Activated gamma-delta T cell treated with anti-CD3 and anti-CD28 coated beads, Interleukin-2, amount 50 U/mL, for 16 hours (primary cell): ENCODE results near the gene INF2.
"Not testable (repeated sequence)": the region's sequence is repeated elsewhere in the genome, so short reads cannot be mapped to it uniquely, and the experiment has no call there.

ENCODE experiments used
- DNase-seq: peaks from one replicate; pipeline ENCODE4 v3.0.0-alpha.2; 2020; ENCODE audit warnings: low read depth

Gene INF2

DNA sequence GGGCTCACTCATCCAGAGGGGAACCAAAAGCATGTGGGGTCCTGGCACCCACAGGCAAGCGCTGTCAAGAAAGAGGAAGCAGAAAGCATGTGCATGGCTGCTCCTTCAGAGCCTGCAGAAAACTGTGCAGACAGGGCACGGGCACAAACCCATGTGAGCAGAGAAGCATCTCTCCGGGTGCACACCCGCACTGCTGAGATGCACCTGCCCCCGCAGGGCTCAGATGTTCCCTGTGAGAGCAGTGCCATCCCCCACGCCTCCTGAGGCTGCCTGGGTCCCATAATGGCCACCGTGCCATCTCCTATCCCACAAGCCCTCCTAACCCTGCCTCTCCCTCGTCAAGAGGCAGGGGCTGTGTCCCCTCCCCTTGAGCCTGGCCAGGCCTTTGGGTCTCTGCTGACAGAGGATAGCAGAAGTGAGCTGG is 32.3 kb upstream of the INF2 start:
- DNase-seq, result no peak

DNA sequence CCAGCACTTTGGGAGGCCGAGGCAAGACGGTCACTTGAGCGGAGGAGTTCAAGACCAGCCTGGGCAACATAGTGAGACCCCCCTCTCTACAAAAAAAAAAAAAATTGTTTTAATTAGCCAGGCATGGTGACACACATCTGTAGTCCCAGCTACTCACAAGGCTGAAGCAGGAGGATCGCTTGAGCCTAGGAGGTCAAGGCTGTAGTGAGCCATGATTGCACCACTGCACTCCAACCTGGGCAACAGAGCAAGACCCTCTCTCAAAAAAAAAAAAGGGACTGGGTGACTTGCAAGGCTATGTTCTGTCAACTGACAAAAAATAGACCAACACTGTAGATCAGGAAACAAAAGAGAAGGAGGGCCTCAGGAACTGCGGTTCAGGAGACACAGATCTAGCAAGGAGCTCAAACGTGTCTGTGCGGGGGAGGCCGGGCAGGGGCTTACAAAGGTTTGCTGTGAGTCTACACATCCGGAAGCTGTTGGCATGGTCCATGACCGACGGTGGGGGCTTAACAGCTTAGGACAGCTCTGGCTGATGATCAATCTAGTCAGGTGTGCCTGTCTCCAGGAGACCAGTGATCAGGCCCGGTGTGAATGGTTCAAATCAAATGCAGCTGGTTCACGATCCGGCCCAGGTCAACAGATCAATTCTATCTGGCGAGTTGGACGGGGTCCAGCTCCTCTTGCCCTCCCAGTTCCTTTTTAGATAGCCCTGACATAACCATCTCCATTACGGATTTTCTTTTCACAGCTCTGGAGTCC is 31.7 kb upstream of the INF2 start:
- no peak for DNase-seq

DNA sequence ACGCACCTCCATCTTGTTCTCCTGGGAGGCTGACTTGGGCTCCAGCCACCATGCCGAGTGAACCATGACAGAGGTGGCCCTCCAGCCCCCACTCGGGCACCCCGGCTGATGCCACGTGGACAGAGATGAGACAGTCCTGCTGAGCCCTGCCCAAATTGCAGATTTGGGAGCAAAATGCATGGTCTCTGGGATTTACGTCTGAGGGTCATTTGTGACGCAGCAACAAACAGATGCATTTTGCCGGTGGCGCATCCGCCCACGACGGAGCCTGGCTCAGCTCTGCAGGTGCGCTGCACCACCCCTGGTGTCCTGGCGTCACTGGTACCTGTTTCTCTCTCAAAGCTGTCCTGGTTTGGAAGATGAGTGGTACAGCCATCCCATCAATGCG is 31.1 kb upstream of the INF2 start:
- DNase-seq, result no peak

DNA sequence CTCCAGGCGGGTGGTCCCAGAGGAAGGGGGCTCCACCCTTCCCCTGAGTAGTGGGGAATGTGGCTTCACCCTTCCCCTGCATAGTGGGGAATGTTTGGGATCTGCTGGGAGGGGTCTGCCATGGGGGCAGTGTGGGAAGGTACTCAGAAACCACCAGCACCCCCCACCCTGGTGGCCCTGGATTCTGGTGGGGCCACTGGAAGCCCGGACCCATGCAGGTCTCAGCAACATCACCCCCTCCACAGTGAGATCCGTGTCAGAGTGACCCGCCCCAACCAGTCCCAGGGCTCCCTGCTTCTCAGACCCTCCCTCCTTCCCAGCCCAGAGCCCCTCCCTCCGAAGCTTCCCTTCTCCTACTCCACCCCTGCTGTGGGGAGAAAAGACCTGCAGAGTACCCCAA is 30.3 kb upstream of the INF2 start:
- DNase-seq, result no peak

DNA sequence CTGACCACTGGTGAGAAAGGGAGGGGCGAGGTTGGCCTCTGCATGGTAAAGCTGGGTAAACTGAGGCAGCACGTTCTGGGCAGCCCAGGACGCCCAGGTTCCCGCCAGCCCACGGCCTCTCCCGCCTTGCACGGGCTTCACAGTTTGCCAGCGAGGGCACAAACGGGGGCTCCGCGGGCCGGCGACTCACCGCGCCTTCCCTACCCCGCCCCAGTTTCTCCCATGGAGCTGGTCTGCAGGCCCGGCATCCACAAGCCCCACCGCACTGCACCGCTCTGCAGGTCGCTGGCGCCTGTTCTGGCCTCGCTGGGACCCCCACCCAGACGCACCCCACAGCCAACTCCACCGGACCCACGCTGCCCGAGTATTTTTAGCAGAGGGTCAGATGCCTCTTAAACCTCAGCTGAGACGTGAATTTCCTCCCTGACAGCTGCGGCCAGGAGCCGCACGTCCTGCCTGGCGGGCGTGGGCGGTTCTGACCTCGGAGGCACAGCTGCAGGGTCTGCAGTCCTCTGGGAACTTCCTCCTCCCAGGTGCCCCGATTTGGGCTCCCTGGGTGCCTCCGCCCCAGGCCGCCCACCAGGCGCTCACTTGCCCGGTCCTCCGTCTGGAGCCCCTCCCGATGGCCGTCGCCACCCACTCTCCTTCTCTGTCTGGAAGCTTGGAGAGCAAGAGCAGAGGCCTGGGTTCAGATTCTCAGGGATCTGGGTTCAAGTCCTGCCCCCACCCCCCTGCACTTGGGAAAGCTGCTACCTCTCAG is 29.5 kb upstream of the INF2 start:
- no peak for DNase-seq

DNA sequence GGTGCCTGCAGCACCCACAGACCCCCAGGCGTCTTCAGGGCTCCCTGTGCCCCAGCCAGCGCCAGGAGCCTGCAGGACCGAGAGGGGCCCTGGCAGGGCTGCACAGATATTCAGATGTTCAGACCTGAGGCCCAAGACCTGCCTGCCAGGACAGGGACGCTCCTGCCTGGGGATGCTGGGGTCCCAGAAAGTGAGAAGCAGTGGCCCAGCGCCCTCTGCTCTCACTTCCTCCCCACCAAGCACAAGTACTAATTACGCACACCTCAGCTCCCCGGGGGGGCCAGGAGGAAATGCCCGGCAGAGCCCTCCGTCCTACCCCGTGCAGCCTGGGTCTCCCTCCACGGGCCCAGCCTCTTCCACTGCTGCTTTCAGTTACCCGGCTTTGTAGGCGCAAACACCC is 28.8 kb upstream of the INF2 start:
- no peak for DNase-seq

DNA sequence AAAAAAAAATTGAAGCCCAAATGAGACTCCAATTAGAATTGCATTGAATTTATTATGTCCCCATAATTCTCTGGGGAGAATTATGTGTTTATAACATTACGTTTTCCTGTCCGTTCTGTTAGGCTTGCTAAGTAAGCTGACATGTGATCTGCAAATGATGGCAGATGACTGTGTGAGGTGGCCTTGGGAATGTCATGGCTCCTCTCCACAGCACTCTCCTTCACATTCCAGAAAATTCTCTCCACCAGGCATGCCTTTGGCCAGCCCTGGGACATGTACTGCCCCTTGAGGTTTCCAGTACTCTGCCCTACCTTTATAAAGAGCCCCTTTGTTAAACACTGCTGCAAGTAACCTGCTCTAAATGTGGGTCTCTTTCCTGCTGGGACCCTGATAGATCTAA is 28.3 kb upstream of the INF2 start:
- no peak for DNase-seq

DNA sequence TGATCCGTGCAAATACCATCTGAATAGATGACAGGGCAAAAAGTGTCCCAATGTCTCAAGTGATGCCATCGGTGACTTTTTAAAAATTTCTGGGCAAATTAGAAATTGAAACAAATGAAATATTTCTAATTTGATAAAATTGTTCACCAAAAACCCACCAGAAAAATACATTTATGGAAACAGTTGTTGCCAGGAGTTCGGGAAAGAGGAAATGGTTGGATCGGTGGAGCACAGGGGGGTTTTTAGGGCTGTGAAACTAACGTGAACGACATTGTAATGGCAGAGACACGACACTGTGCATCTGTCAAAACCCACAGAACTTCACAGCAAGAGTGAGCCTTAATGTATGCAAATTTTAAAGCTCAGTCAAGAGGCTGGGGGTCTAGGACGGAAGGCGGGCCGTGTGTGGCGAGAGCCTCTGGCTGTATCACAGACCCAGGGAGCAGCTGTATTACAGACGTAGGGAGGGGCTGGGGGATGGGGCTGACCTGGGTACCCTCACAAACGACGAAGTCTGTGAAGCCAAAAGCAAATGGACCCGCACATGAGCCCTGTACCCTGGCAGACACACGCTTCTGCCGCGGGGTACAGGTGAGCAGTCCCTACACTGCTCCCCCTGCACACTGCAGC is 27.8 kb upstream of the INF2 start:
- not testable (repeated sequence) for DNase-seq

DNA sequence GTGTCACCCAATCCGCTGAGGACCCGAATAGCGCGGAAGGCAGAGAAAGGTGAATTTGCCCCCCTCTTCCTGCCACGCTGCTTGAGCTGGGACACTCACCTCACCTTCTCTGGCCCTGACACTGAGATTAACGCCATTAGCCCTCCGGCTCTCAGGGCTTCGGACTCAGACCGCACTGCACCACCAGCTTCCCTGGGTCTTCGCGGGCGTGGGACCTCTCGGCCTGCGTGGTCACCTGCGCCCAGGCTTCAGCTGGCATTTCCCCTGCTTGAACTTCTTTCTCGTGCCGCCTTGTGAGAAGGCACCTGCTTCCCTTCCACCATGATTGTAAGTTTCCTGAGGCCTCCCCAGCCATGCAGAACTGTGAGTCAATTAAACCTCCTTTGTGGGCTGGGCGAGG is 26.9 kb upstream of the INF2 start:
- DNase-seq, result not testable (repeated sequence)

DNA sequence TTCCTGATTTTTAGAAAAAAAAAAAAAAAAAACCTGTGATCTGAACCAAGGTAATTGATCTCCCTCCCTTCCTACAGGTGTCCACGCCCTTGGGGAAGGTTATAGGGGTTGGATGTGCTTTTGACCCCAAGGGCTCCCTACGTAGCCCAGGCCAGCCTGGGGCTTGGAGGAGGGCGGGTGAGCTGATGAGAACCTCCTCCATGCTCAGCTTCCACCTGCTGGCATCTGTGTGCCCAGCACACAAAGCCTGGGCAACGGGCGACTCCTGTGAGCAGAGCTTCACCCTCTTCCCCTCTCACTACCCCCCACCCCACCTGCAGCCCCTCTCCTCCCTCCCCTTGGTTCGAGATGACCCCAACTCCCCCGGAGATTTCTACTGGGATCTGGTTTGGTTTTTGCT is 25.3 kb upstream of the INF2 start:
- no peak for DNase-seq

DNA sequence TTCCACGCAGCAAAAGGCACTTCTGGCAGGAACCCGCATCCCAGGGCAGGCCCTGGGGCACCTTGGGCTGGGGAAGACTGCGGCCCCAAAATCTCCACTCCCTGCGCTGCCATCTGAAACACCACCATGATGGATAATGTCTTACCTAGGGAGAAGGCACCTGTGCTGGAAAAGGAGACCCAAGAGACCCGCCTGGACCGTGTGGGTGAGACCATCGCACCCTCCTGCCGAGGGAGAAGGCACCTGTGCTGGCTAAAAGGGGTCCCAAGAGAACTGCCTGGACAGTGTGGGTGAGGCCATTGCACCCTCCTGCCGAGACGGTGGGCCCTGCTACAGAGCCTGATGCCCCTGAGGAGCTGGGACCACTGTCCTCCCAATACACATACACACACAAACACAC is 24.8 kb upstream of the INF2 start:
- no peak for DNase-seq

DNA sequence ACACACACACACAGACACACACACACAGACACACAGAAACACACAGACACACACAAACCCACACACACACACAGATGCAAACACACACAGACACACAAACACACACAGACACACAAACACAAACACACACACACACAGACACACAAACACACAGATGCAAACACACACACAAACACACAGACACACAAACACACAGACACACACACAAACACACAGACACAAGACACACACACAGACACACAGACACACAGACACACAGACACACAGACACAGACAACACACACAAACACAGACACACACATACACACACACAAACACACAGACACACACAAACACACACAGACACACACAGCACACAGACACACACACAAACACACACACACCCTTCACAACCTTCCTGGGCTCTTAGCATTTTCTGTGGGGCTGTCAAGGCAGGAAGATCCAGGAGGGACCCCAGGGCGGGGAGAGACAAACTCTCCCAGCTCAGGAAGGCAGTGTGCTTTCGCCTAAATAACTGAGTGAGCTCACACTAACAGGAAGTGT is 24.2 kb upstream of the INF2 start:
- DNase-seq, result no peak

DNA sequence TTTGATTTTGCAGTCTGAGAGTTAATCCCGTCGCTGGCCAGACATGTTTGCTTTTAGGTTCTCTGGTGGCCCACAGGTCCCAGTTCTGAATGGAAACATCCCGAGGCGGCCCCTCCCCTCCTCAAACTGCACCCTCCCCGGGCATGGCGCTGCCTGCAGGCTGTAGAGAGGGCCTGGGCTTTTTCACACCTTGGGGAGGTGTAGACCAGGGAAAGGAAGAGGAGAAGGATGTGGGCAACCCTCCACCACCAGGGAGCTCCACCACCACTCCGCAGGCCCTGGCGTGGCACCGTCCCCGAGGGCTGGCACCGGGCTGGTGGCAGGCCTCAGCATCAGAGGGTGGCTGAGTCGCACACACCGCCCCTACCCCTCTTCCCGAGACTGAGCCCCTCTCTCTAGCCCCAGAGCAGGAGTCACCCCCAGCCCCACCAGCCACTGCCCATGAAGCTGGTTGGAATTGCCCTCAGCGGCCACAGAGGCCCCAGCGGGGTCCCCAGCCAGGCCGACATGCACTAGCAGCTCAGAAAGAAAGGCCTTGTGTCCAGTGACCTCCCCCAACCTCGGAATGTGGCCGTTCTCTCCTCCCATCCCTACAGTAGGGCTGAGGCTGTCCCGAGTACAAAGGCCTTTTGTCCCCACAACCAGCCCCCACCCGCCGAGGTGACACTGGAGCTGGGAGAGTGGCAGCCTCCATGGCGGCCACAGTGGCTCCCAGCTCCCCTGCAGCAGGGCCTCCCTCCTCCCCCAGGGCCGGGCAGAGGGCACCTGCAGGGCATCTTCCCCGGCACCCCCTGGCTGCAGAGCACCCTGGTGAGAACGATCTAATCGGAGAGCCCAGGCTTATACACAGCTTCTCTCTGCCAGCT is 23.5 kb upstream of the INF2 start:
- DNase-seq, result peak; percentile 28

DNA sequence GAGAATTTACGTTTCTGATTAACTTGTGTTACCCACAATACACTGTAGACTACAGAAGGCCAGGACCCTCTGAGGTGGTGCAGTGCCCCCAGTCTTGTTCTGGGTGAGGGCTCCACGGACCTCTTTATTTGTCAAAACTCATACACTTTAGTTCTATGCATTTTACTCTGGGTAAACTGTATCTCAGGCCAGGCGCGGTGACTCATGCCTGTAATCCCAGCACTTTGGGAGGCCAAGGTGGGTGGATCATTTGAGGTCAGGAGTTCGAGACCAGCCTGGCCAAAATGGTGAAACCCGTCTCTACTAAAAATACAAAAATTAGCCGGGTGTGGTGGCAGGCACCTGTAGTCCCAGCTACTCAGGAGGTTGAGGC is 22.9 kb upstream of the INF2 start:
- DNase-seq, result not testable (repeated sequence)

DNA sequence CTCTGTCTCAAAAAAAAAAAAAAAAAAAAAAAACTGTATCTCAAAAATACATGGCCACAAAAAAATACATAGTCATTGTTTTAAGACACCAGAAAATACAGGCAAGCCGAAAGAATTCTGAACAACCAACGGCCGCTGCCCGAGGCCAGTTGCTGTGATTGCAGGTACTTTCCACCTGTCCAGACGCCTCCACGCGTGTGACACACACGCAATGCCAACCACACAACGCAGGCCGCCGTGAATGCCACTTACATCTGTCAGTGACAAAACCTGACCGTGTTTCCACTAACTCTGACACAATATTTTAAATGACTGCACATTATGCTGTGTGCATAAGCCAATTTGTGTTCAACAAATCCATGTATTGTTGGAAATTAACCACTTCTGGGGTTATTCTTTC is 22.4 kb upstream of the INF2 start:
- no peak for DNase-seq

DNA sequence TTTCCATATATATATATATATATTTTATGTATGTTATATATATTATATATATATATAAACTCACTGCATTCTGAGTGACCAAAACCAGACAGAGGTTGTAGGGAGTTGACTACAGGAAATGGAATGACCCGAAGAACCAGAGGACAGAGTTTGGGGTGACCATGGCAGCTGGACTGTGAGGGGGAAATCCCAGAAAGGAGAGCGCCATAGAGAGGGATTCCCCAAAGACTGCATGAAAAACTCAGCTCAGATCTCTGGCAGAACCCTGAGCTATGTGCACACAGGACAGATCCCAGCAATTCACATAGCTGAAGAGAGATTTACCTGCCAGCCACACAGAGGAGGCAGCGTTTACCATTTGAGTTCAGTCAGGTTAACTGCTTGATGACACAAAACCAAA is 19.7 kb upstream of the INF2 start:
- DNase-seq, result no peak

DNA sequence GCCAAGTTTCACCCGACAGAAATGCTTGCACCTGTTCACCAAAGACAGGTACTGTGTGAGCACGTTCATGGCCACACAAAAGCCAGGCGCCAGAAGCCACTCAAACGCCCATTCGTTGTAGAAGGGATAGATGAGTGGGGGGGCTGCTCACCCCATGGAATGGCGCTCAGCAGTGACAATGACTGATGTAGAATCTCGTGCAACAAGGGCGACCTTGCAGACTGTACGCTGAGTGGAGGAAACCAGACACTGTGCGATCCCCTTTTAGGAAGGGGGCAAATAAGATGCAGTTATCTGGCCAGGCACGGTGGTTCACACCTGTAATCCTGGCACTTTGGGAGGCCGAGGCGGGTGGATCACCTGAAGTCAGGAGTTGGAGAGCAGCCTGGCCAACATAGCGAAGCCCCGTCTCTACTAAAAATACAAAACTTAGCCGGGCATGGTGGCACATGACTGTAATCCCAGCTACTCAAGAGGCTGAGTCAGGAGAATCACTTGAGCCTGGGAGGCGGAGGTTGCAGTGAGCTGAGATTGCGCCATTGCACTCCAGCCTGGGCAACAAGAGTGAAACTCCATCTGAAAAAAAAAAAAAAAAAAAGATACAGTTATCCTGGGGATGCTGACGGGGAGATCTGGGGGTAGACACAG is 18.0 kb upstream of the INF2 start:
- not testable (repeated sequence) for DNase-seq

DNA sequence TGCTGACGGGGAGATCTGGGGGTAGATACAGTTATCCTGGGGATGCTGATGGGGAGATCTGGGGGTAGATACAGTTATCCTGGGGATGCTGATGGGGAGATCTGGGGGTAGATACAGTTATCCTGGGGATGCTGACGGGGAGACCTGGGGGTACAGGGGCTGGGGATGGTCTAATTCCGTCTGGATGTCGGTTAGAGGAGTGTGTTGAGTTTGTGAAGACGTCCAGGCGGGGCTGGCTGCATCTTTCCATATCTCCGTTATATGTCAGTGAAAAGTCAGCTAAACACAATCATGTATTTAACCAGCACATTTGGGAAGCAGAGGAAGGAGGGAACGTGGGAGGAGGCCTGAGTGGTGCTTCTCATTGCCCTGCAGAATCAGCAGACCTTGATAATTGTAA is 17.3 kb upstream of the INF2 start:
- DNase-seq, result not testable (repeated sequence)

DNA sequence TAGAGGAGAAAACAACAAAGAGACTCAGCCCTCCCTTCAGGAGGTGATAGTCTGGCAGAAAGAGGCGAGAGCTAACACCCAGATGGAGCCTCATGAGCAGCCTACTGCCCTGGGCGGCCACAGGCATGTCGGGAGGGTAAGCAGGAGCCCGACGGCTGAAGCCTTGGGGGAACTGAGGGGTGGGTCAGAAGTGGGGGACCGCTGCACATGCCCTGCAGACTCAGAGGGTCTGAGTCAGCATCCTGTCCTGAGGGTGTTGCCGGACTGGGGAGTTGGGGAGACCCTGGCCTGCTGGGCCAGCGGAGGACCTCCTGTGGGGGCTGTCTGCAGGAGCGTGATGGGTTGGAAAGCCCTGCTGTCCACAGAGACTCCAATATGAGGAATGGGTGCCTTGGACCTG is 15.9 kb upstream of the INF2 start:
- DNase-seq, result no peak

DNA sequence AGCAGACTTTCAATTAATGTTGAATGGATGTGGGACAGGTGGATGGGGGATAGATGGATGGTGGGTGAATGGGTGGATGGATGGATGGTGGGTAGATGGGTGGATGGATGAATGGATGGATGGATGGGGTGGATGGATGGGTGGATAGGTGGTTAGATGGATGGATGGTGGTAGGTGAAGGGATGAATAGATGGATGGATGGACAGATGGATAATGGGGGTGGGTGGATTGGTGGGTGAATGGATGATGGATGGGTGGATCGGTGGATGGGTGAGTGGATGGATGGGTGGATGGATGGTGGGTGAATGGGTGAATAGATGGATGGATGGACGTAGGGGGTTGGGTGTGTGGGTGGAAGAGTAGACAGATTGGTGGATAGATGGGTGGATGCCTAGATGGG is 14.0 kb upstream of the INF2 start:
- no peak for DNase-seq

DNA sequence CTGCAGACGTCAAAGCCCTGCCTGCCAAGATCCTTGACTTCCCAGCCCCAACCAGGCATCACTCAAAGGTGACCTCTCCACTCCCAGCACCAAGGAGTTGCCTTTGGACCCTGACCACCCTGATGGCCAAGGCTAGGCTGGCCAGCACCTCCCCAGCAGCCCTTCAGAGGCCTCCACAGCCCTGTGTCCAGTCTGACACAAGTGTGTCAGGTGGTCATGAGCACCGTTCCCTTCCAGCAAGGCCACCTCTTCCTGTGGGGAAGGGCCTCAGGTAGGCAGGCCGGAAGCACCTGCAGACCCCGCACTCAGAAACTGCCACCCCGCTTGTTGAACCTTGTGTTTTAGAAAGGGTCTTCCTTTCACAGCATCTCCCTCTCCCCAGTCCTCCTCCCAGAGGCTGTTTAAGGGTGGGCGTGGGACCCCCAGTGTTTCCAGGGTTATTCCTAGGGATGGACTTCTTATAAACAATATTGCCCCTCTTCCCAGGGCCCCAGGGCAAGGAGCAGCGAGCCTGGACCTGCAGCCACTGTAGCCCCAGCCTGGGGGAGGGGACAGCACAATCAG is 13.2 kb upstream of the INF2 start:
- no peak for DNase-seq
